GM23248 (cell line): Measurements from ENCODE around the gene CTIF.

ENCODE experiments used
- EZH2 ChIP-seq: fragments of 200-600 bp; sonication (generic); IDR thresholded peaks from 2 replicates; pipeline ENCODE4 v1.6.1; 2018; ENCODE audit warnings: antibody characterized with exemption, mild to moderate bottlenecking; ENCODE audit not compliant: insufficient read depth, poor library complexity, severe bottlenecking
- EZH2phosphoT487 ChIP-seq: fragments of 200-600 bp; sonication (generic); IDR thresholded peaks from 2 replicates; pipeline ENCODE4 v1.6.1; 2018; ENCODE audit warnings: antibody characterized with exemption, moderate library complexity, mild to moderate bottlenecking, low read depth; ENCODE audit not compliant: insufficient read depth

DNA sequence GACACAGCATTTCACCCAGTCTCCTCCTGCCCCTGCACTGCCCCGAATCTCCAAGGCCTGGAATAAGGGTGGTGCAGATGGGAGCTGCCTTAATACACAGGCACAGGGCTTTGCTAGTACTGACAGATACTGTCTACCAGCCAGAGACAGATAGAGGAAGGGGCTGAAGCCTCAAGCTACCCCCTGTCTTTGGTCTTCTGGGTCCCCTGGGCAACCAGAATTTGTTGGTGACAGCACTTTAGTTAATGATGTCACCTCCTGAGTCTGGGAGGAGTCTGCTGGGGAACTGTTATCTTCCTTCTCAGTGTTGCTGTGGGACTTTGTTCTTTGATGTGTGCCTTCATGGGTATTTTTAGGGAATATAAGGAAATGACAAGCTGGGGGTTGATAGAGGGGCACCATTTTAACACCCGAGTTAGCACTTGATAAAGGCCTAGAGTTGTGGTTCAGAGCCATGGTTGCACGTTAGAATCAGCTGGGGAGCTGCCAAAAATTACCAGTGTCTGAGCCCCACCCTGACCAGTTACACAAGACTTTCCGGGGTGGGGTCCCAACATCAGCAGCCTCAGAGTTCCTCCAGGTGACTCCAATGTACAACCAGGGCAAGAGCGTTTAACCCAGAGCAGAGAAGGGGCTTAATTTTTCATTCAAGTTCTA, 275.1 kb downstream of the CTIF start:
- TF ChIP-seq EZH2 (no peak), EZH2phosphoT487 (no peak)
